Measurements from ENCODE around the gene TMEM134.
"Not testable (repeated sequence)": the region's sequence is repeated elsewhere in the genome, so short reads cannot be mapped to it uniquely, and the experiment has no call there.

Gene TMEM134

DNA sequence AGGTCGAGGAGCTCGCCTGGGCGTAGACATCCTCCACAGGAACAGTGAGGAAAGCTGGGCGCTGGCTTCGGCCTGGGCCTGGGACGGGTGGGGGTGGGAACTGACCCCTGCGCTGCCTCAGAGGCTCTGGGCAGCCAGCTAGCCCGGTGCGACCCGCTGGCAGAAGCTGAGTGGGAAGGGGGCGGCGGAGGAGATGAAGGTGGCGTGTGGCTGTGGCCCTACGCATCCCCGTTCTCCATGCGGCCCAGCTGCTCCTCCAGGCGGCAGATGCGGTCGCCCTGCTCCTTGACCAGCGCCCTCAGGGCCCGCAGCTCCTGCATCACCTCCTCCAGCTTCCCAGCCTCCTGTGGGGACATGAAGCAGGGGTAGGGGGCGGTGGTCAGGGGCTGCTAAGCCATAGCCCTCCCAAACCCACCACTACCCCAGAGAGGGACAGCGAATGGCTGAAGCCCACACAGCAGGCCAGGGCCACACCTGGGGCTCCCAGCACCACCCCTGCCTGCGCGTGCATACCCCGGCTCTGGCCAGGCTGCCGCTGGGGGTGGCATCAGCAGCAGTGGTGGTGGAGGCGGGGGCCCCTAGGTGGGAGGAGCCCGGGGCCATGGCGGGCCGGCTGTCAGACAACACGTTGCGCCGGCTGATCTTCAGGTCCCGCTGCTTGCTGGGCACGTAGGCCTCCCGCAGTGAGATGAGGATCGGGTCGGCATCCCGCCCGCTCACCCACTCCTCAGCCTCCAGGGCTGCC lies 30.7 kb downstream of the TMEM134 start:
- no peak for DNase-seq (ENCODE audit: low spot score)

GRCh38 chr11:67437809-67438157 lies 31.3 kb downstream of the TMEM134 start:
- DNase-seq (ENCODE audit: low spot score) = no peak

DNA sequence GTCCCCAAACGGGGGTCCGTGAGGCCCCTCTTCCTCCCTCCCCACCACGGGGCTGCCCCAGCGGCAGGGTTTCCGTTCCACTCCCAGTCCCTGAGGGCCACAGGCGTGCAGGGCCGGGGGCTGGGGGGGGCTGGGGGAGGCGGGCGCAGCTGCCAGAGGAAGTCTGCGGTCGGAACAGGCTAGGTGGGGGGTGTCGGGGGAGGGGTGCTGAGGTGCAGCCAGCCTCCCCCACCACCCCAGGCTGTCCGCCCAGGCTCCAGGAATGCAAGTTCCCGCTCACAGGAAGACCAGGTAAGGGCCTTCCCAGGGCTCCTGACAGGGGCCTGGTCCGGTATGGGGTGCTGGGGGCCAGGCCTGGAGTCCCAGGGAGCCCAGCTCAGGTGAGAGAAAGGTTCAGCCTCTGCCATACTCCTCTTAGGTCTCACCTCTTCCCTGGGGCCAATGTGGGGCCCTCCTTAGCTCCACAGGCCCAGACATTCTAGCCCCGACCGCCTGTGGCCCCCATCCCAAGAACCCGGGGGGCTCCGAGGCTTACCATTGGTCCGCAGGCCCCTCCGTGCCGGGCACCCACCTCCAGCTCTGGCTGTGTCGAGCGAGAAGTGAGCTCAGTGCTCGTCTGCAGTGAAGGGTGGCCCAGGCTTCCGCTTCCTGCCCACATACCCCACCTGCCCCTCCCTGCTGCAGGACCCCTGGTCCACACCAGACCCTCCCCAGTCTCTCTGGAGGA lies 31.8 kb downstream of the TMEM134 start, which contains the start of gene PTPRCAP:
Gene PTPRCAP, minus strand, starts transcription at position 601 of the 727 bp plus-strand sequence. Its CDS starts 63 bp downstream, at position 538.
- DNase-seq (ENCODE audit: low spot score) = no peak

- no peak for DNase-seq (ENCODE audit: low spot score)
Measured at GRCh38 chr11:67436459-67437081, 32.5 kb downstream of the TMEM134 start.

DNA sequence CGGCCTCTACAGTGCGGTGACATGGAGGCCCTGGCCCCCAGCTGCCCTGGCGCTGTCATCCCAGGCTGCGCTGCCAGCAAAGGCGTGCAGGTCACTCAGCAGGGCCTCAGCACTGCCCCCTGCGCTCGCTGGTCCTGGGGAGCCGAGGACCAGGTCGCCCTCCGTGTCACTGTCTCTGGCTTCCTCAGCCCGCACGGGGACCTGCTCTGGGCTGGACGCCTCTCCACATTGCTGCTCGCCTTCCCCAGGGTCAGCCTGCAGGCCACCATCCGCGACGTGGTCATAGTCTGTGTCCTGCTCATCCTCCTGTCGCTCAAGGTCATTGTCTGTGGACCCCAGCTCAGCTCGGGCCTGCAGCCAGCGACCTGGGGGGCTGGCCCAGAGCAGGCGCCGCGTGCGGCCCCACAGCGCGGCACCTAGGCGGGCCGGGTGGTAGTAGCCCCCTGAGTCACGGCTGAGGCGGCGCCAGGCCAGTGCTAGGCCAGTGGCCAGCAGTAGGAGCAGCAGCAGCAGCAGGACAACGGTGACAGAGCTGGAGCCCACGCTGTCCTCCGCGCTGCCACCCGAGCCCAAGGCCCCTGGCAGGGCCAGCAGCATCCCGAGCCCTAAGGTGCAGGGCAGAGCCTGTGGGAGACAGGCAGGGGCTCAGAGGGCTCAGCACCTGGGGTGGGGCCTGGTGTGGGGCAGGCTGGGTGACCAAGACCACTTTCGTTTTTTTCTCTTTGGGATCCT lies 33.2 kb downstream of the TMEM134 start:
- no peak for DNase-seq (ENCODE audit: low spot score)

DNA sequence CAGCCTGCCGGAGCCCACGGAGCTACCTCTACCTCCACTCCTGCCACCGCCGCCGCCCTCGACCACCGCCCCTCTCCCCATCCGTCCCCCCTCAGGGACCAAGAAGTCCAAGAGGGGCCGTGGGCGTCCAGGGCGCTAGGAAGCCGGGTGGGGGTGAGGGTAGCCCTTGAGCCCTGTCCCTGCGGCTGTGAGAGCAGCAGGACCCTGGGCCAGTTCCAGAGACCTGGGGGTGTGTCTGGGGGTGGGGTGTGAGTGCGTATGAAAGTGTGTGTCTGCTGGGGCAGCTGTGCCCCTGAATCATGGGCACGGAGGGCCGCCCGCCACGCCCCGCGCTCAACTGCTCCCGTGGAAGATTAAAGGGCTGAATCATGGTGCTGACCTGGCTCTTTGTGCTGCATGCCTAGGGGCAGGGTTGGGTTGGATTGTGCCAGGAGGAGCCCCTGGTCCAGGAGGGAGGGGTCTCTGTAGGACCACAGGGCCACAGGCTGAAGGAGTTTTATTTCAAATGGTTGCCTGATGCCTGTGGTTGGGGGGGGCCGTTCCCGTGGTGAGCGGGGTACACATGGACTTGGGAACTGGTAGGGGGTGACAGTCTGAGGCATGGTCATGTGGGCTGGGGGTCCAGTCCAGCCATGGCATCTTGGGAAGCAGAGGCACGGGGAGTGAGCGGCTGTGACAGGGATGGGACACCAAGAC lies 33.9 kb downstream of the TMEM134 start:
- no peak for DNase-seq (ENCODE audit: low spot score)

- DNase-seq (ENCODE audit: low spot score) = no peak
Measured at GRCh38 chr11:67434395-67434881, 34.6 kb downstream of the TMEM134 start.

- DNase-seq (ENCODE audit: low spot score) = no peak
Measured at GRCh38 chr11:67433536-67434394, 35.3 kb downstream of the TMEM134 start.

- no peak for DNase-seq (ENCODE audit: low spot score)
Measured at GRCh38 chr11:67432655-67433349, 36.2 kb downstream of the TMEM134 start.

DNA sequence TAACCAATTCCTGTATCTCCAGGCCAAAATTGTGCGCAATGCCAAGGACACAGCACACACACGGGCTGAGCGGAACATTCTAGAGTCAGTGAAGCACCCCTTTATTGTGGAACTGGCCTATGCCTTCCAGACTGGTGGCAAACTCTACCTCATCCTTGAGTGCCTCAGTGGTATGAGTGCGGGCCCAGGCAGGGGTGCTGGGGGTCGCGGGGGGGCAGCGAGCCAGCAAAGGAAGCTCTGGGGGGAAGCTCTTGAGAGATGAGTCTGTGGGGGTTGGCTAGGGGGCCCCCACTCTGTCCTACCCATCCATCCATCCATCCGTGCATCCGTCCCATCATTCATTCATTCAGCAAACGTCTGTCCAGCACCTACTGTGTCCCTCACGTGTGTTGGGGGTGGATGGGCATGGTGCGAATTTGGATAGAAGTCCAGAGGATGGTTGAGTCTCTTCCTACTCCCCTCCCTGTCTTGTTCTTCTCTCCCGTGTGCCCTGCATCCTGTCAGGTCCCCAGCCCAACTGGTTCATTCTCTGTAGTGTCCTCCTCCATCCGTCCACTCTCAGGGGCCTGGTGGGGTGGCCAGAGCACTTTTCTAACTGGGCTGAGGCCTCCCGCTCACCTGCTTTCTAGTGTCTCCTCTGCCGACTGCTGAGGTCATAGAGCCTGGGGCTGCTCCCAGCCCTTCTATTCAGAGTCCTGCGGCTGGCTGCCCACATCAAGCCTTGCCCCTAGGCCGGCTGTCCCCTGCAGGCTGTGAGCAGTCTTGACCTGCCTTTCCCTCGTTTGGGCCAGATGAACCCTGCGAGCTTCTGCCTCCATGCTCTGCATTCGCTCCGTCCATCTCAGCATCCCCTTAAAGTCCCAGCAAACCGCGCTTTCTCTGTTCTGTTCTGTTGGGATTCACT lies 37.5 kb downstream of the TMEM134 start:
- no peak for DNase-seq (ENCODE audit: low spot score)

GRCh38 chr11:67429722-67430121 lies 39.3 kb downstream of the TMEM134 start:
- no peak for DNase-seq (ENCODE audit: low spot score)

DNA sequence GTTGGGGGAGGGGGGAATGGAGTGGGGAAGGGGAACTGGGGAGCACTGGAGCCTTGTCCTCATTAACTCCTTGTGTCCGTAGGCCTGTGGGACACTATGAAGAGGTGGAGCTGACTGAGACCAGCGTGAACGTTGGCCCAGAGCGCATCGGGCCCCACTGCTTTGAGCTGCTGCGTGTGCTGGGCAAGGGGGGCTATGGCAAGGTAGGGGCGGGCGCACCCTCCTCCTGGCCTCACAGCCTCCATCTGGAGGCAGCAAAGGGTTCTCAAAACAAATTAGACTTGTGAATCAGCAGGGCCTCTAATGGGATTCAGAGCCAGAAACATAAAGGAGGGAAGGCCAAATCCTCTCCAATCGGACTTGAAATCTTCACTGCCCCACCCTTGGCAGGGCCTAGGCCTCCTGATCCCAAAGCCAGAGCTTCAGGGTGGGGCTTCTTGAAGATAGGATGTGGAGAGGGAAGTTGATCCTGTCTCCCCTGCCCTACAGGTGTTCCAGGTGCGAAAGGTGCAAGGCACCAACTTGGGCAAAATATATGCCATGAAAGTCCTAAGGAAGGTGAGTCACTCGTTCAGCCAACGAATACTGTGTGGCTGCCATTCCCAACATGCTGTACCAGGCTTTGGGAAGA lies 39.9 kb downstream of the TMEM134 start:
- DNase-seq (ENCODE audit: low spot score) = no peak

DNA sequence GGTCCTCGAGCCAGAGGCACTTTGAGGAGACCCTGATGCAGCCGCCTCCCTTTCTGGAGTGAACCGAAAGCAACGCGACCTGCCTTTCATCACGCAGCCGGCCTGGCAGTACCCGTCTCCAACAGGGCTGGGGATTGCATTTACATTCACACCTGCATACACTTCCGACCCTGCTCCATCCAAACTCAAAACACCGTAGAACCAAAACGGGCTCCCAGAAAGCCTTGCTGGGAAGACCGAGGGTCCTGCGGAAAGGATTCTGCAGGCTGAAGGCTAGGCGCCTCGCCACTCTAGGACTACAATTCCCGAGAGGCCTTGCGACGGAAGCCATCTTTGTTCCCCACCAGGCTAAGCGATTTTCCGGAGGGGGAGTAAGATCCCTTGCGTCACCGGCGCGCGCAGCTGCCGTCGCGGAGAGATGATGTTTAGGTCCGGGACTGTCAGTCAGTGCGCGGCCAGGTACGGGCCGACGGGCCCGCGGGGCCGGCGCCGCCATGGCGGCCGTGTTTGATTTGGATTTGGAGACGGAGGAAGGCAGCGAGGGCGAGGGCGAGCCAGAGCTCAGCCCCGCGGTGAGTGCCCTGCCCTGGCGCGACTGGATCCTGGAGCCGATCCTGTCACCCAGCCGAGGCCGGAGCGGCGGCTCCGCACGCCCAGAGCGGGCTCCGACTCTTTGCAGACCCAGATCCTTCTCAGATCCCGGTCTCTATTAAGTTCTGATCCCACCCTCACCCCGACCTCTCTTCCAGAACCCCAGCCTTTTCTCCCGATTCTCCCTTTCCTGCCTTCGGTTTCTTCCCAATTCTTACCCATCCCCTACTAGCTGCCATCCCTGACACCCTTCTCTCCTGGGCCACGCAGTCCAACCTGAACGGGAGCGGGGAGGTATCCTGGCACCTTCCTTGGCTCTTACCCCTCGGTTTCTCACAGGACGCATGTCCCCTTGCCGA lies 40.7 kb downstream of the TMEM134 start, which contains the start of gene RPS6KB2:
Gene RPS6KB2, plus strand, starts transcription at position 443 of the 950 bp plus-strand sequence. Its CDS starts 52 bp downstream, at position 495.
- DNase-seq (ENCODE audit: low spot score) = peak; percentile 99

GRCh38 chr11:67427364-67427859 lies 41.6 kb downstream of the TMEM134 start:
- not testable (repeated sequence) for DNase-seq (ENCODE audit: low spot score)

GRCh38 chr11:67423891-67424613 lies 45.0 kb downstream of the TMEM134 start:
- no peak for DNase-seq (ENCODE audit: low spot score)

- DNase-seq (ENCODE audit: low spot score) = no peak
Measured at GRCh38 chr11:67423466-67423865, 45.6 kb downstream of the TMEM134 start.

Measured in GM03348 (cell line).